Vagina (tissue), 2 donors: ENCODE results near the gene DCANP1. TPM values are rescaled to one million over a fixed set of nuclear protein-coding genes. Genes with fewer than 3 reads are reported as not detected.
A peak's percentile ranks its signal among the peaks of the same experiment; 100 is the strongest.

Source experiments
- DNase-seq, 2 donors: peaks; one replicate each; pipeline ENCODE4 v3.0.0-alpha.2; 2017; ENCODE audit errors: extremely low spot score in 2 of 2
- H3K27ac ChIP-seq: fragments of 200-600 bp; sonication (generic); one replicate; pipeline ENCODE4 v1.5.1; 2019
- H3K27me3 ChIP-seq: fragments of 200-600 bp; sonication (generic); one replicate; pipeline ENCODE4 v1.5.1; 2019
- H3K36me3 ChIP-seq, 2 donors: fragments of 200-600 bp; sonication (generic); one replicate each; pipeline ENCODE4 v1.5.1; 2017 to 2019
- H3K4me1 ChIP-seq: fragments of 200-600 bp; sonication (generic); one replicate; pipeline ENCODE4 v1.5.1; 2019
- H3K4me3 ChIP-seq, 2 donors: fragments of 200-600 bp; sonication (generic); 1 replicate in 1 of 2; 2 replicates in 1 of 2; pipeline ENCODE4 v1.5.1; 2016 to 2019
- H3K9me3 ChIP-seq: fragments of 200-600 bp; sonication (generic); one replicate; pipeline ENCODE4 v1.5.1; 2019
- POLR2A ChIP-seq, 2 donors: fragments of 450-650 bp; IDR thresholded peaks; one replicate each; pipeline ENCODE4 v1.6.1; 2017; ENCODE audit warnings: antibody characterized with exemption in 2 of 2, mild to moderate bottlenecking in 2 of 2, moderate library complexity in 2 of 2
- POLR2AphosphoS5 ChIP-seq, 2 donors: sonication (generic); formaldehyde crosslinking; IDR thresholded peaks; one replicate each; pipeline ENCODE4 v1.9.0; 2017; ENCODE audit warnings: antibody characterized with exemption in 2 of 2, mild to moderate bottlenecking in 2 of 2, low read depth in 1 of 2; ENCODE audit not compliant: insufficient read depth in 1 of 2
- intact Hi-C: fragments of 100-400 bp; cut with DNase I; formaldehyde crosslinking; loops from one replicate; pipeline ENCODE4 v1.15.1; 2023
- total RNA-seq: library from RNA; depleted of rRNA; stranded (reverse); fragments of >200 nt; gene quantifications from one replicate; pipeline ENCODE4 v1.2.3, GENCODE V29; 2016
- TF ChIP-seq, protein P1 (sequence below), 3 experiments: fragments of 450-650 bp in 2 of 3; fragments of 200-600 bp in 1 of 3; sonication (generic) in 1 of 3; IDR thresholded peaks; one replicate each; pipeline ENCODE4 v1.5.1; 2017 to 2019; ENCODE audit warnings: antibody characterized with exemption in 3 of 3, mild to moderate bottlenecking in 2 of 3, moderate library complexity in 2 of 3

DCANP1 gene
- total RNA-seq, 1 donor from 2014 or later = not detected

DNA sequence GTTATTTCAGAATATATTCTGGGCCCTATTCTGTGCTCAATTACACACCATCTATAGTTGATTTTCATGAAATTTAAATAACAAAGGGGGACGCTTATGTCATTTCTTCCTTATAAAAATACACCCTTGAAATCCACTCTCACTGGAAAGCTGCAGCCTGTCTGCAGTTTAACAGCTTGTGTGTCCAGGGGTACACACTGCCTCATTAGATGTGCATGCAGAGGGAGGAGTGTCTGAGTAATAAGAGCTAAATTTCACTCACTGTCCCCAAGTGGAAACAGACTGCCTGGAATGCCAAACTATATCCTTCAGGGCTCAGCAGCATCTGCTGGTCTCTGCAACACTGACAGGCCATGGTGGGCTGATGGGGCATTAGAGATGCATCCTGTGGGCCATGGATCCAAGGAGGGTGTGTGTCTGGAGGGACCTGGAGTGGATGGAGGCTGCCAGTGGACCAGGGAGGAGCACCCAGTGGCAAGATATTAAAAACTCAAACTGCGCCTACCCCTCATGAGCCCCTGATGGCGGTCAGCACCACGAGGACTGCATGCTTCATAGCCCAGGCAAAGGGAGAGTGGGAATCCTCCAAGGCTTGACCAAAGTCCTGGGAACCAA lies 20.8 kb upstream of the DCANP1 start:
- no peaks in the 10 kb centered on the region for H3K27me3 ChIP-seq
- H3K9me3 ChIP-seq = no peaks in the 10 kb centered on the region
- H3K27ac ChIP-seq = no peak overlapping the region
- H3K4me3 ChIP-seq = no peak overlapping the region
- intact Hi-C loops = loop anchor here (5.0 kb wide), 1 partner anchor 84 kb away; no protein-coding TSS in a partner anchor
- H3K36me3 ChIP-seq = no peaks in the 10 kb centered on the region
- no peaks in the 10 kb centered on the region for H3K4me1 ChIP-seq
- no peak for DNase-seq
- TF ChIP-seq POLR2AphosphoS5 (IDR thresholded peaks at IDR 0.05; ENCODE audit: insufficient read depth in 1 of 2, low read depth in 1 of 2) (no peak), POLR2A (IDR thresholded peaks at IDR 0.05) (no peak)
- TF ChIP-seq, protein P1, sequence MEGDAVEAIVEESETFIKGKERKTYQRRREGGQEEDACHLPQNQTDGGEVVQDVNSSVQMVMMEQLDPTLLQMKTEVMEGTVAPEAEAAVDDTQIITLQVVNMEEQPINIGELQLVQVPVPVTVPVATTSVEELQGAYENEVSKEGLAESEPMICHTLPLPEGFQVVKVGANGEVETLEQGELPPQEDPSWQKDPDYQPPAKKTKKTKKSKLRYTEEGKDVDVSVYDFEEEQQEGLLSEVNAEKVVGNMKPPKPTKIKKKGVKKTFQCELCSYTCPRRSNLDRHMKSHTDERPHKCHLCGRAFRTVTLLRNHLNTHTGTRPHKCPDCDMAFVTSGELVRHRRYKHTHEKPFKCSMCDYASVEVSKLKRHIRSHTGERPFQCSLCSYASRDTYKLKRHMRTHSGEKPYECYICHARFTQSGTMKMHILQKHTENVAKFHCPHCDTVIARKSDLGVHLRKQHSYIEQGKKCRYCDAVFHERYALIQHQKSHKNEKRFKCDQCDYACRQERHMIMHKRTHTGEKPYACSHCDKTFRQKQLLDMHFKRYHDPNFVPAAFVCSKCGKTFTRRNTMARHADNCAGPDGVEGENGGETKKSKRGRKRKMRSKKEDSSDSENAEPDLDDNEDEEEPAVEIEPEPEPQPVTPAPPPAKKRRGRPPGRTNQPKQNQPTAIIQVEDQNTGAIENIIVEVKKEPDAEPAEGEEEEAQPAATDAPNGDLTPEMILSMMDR (IDR thresholded peaks at IDR 0.05) = no peak

DNA sequence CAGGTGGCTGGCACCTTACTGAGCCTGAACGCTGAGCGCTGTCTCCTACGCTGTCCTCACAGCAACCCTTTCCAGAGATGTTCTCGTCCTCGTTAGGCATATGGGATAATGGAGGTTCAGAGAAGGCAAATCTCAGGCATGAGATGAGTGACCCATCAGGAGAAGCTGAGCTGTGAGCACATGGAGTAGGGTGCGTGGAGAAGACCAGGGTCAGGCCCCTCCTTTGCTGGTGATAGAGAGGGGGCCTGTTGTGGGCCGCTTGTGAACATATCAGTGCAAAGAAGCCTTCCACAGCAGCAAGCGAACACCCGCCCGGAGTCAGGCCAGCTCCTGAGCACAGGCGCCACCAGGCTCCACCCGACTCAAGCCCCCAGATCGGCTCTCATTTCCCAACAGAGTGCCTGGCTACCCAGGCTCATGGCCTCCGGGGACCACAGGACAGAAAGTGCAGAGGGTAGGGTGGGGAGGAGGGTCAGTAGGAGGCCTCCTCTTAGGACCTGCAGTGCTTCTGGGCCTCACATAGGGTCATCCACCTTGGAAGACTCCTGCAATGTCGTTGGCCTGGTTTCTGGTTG lies 20.0 kb upstream of the DCANP1 start:
- H3K27ac ChIP-seq = no peak overlapping the region
- no peaks in the 10 kb centered on the region for H3K4me1 ChIP-seq
- no peak for TF ChIP-seq POLR2A (IDR thresholded peaks at IDR 0.05)
- TF ChIP-seq, protein P1 (IDR thresholded peaks at IDR 0.05) = no peak
- H3K27me3 ChIP-seq = no peaks in the 10 kb centered on the region
- H3K4me3 ChIP-seq = no peak overlapping the region
- intact Hi-C loops = loop anchor here (5.0 kb wide), 1 partner anchor 85 kb away; no protein-coding TSS in a partner anchor
- no peak for DNase-seq
- H3K9me3 ChIP-seq = no peaks in the 10 kb centered on the region
- H3K36me3 ChIP-seq = no peaks in the 10 kb centered on the region

GRCh38 chr5:135466178-135467050 lies 19.3 kb upstream of the DCANP1 start:
- intact Hi-C loops = loop anchor here (5.0 kb wide), 1 partner anchor 86 kb away; no protein-coding TSS in a partner anchor

DNA sequence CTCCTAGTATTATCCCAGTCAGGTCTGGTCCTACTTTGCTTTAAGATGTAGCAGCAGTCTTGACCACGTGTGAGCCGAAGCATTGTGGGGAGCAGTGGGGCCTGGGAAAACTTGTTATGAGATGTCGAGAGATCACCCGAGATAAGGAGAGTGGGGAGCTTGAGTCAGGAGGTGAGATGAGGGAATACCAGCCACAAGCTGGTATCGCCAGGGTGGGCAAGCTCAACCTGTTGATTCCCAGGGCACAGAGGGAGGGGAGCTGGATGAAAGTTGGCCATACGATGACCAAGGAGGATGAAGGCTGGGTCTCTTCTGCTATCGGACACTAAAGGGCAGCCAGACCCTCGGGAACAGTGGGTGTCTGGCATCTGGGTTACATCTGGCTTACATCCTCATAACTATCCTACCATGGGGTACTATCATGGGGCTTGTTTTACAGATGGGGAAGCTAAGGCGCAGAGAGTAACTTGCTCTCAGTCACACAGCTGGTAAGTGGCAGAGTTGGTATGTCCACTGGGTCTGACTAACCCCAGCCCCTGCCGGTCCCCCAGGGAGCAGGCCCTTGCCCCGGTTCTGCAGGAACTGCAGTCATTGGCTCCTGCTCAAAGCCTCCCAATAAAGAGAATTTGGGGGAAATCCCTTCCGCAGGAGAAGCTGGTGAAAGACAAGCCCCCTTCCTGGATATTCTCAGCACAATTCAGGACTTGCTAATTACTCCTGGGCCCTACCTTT lies 18.4 kb upstream of the DCANP1 start:
- no peak overlapping the region for H3K4me3 ChIP-seq
- intact Hi-C loops = loop anchor here (5.0 kb wide), 1 partner anchor 87 kb away; no protein-coding TSS in a partner anchor
- H3K27ac ChIP-seq = no peak overlapping the region
- no peak for DNase-seq
- no peaks in the 10 kb centered on the region for H3K9me3 ChIP-seq
- TF ChIP-seq POLR2A (IDR thresholded peaks at IDR 0.05) = no peak
- TF ChIP-seq POLR2AphosphoS5 (IDR thresholded peaks at IDR 0.05; ENCODE audit: insufficient read depth in 1 of 2, low read depth in 1 of 2) = no peak
- TF ChIP-seq, protein P1 (IDR thresholded peaks at IDR 0.05) = no peak
- H3K36me3 ChIP-seq = no peaks in the 10 kb centered on the region
- no peaks in the 10 kb centered on the region for H3K27me3 ChIP-seq
- no peaks in the 10 kb centered on the region for H3K4me1 ChIP-seq

More at GRCh38 chr5:135466178-135467050, 19.3 kb upstream of the DCANP1 start:
- DNase-seq = no peak
- H3K27ac ChIP-seq = no peak overlapping the region
- no peak for TF ChIP-seq POLR2A (IDR thresholded peaks at IDR 0.05)
- TF ChIP-seq, protein P1 (IDR thresholded peaks at IDR 0.05) = peak; percentile 60 to 89 (median 81)
- H3K9me3 ChIP-seq = no peaks in the 10 kb centered on the region
- no peaks in the 10 kb centered on the region for H3K27me3 ChIP-seq
- H3K4me3 ChIP-seq = peak overlapping the region in 1 of 2 donors; percentile 32
- no peaks in the 10 kb centered on the region for H3K36me3 ChIP-seq
- no peaks in the 10 kb centered on the region for H3K4me1 ChIP-seq
